Thymus (tissue), 11 donors: ENCODE data around the gene ATP23. TPM values are rescaled to one million over a fixed set of nuclear protein-coding genes. Genes with fewer than 3 reads are reported as not detected.
A peak's percentile ranks its signal among the peaks of the same experiment; 100 is the strongest.

Experiments
- DNase-seq, 9 donors: peaks; one replicate each; pipeline ENCODE4 v3.0.0-alpha.2; 2013; ENCODE audit warnings: low spot score in 9 of 9, low read depth in 6 of 9, missing footprints in 1 of 9
- H3K27ac ChIP-seq, 2 donors: one replicate each; pipeline ENCODE4 v1.5.1; 2013; ENCODE audit warnings: control low read depth in 1 of 2, low read depth in 1 of 2, low read length in 1 of 2, mild to moderate bottlenecking in 1 of 2, moderate library complexity in 1 of 2
- H3K27me3 ChIP-seq, 2 donors: one replicate each; pipeline ENCODE4 v1.5.1; 2013; ENCODE audit warnings: low read length in 1 of 2; ENCODE audit not compliant: control insufficient read depth in 2 of 2, insufficient read depth in 1 of 2
- H3K36me3 ChIP-seq, 2 donors: one replicate each; pipeline ENCODE4 v1.5.1; 2013; ENCODE audit warnings: low read length in 1 of 2, mild to moderate bottlenecking in 1 of 2, moderate library complexity in 1 of 2; ENCODE audit not compliant: control insufficient read depth in 2 of 2, insufficient read depth in 2 of 2
- H3K4me1 ChIP-seq, 2 donors: one replicate each; pipeline ENCODE4 v1.5.1; 2013; ENCODE audit warnings: low read length in 2 of 2; ENCODE audit not compliant: control insufficient read depth in 2 of 2, insufficient read depth in 2 of 2
- H3K4me3 ChIP-seq, 2 donors: one replicate each; pipeline ENCODE4 v1.5.1; 2013; ENCODE audit warnings: low read length in 2 of 2, control low read depth in 1 of 2, mild to moderate bottlenecking in 1 of 2
- H3K9me3 ChIP-seq, 2 donors: one replicate each; pipeline ENCODE4 v1.5.1; 2013; ENCODE audit warnings: low read length in 1 of 2, mild to moderate bottlenecking in 1 of 2; ENCODE audit not compliant: control insufficient read depth in 2 of 2, insufficient read depth in 1 of 2
- WGBS: extraction: QIAGEN DNeasy Blood & Tissue Kit; methylation state at CpG from one replicate; pipeline ENCODE4 v1.1.7; 2013; 5-methylcytosine and 5-hydroxymethylcytosine counted together
- polyA plus RNA-seq: library from polyadenylated mRNA; stranded (reverse); fragments of 200-250 nt; gene quantifications from one replicate; pipeline ENCODE4 v1.2.3, GENCODE V29; 2013
- total RNA-seq: library from RNA; stranded (reverse); fragments of 120-200 nt; gene quantifications from one replicate; pipeline ENCODE4 v1.2.4, GENCODE V29; 2013
- donor health status: healthy.

Gene ATP23
- total and polyA plus RNA-seq, 2 donors, result 15.6 to 36.0 TPM

- peaks cover 18 to 23% of the 10 kb centered on the region in 2 donors for H3K4me1 ChIP-seq
- no peaks in the 10 kb centered on the region for H3K27me3 ChIP-seq
- no peak overlapping the region for H3K4me3 ChIP-seq
- H3K36me3 ChIP-seq, result peaks cover 6 to 7% of the 10 kb centered on the region in 2 donors
- no peaks in the 10 kb centered on the region for H3K9me3 ChIP-seq
- 98% methylated on average over 4 of the region's 4 CpGs for WGBS
- no peak for DNase-seq
- no peak overlapping the region for H3K27ac ChIP-seq
Measured at GRCh38 chr12:57944313-57945023, 3.1 kb downstream of the ATP23 start.

- no peaks in the 10 kb centered on the region for H3K9me3 ChIP-seq
- no peak overlapping the region for H3K27ac ChIP-seq
- no peaks in the 10 kb centered on the region for H3K4me1 ChIP-seq
- H3K36me3 ChIP-seq, result peaks cover 20 to 52% of the 10 kb centered on the region in 2 donors
- H3K4me3 ChIP-seq, result no peak overlapping the region
- no peaks in the 10 kb centered on the region for H3K27me3 ChIP-seq
- WGBS, result 99% methylated on average over 2 of the region's 2 CpGs
- DNase-seq, result no peak
Measured at GRCh38 chr12:57952766-57953165, 11.4 kb downstream of the ATP23 start.

GRCh38 chr12:57954768-57955167, 13.4 kb downstream of the ATP23 start:
- Histone ChIP-seq H3K4me1 (no peaks in the 10 kb centered on the region), H3K9me3 (peaks cover 3 to 4% of the 10 kb centered on the region in 2 donors), H3K27me3 (no peaks in the 10 kb centered on the region), H3K4me3 (no peak overlapping the region), H3K27ac (no peak overlapping the region), H3K36me3 (peaks cover 29 to 56% of the 10 kb centered on the region in 2 donors)
- DNase-seq, result no peak
- 100% methylated on average over 1 of the region's 1 CpG for WGBS

- H3K27me3 ChIP-seq, result no peaks in the 10 kb centered on the region
Measured at GRCh38 chr12:57958061-57958657, 16.8 kb downstream of the ATP23 start.

GRCh38 chr12:57964421-57964820, 23.1 kb downstream of the ATP23 start:
- peaks cover 0 to 3% of the 10 kb centered on the region in 2 donors for H3K9me3 ChIP-seq
- H3K4me1 ChIP-seq, result no peaks in the 10 kb centered on the region
- DNase-seq, result no peak
- H3K4me3 ChIP-seq, result no peak overlapping the region
- no peaks in the 10 kb centered on the region for H3K27me3 ChIP-seq
- 88% methylated on average over 1 of the region's 1 CpG for WGBS
- no peaks in the 10 kb centered on the region for H3K36me3 ChIP-seq
- no peak overlapping the region for H3K27ac ChIP-seq

More at GRCh38 chr12:57958061-57958657, 16.8 kb downstream of the ATP23 start:
- no peak overlapping the region for H3K27ac ChIP-seq
- WGBS, result over 99% methylated on average over 6 of the region's 6 CpGs
- no peaks in the 10 kb centered on the region for H3K4me1 ChIP-seq
- peaks cover 3 to 4% of the 10 kb centered on the region in 2 donors for H3K9me3 ChIP-seq
- DNase-seq, result no peak
- H3K36me3 ChIP-seq, result peaks cover 23 to 34% of the 10 kb centered on the region in 2 donors
- H3K4me3 ChIP-seq, result no peak overlapping the region

DNA sequence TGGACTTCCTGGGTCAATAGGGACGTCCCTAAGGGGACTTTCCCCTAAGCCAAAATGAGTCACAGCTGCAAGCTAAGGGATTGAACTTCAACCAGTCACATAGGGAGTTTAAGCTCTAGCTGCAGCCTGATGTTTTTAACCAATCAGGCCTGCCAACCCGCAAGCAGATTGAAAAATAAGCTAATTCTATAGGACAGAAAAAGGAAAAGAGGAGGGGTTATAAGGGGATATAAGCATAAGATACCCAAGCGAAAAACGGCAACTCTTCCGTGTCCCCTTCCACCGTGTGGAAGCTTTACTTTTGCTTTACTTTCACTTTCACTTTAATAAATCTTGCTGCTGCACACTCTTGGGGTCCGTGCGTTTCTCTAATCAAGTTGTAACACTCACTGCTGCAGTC, 24.4 kb downstream of the ATP23 start:
- Histone ChIP-seq H3K36me3 (no peaks in the 10 kb centered on the region), H3K4me3 (no peak overlapping the region), H3K27me3 (no peaks in the 10 kb centered on the region), H3K9me3 (peaks cover 0 to 3% of the 10 kb centered on the region in 2 donors), H3K27ac (no peak overlapping the region), H3K4me1 (no peaks in the 10 kb centered on the region)
- 97% methylated on average over 8 of the region's 8 CpGs for WGBS
- DNase-seq, result no peak

- H3K27ac ChIP-seq, result no peak overlapping the region
- no peak for DNase-seq
- no peaks in the 10 kb centered on the region for H3K4me1 ChIP-seq
- peaks cover 0 to 3% of the 10 kb centered on the region in 2 donors for H3K9me3 ChIP-seq
- H3K36me3 ChIP-seq, result no peaks in the 10 kb centered on the region
- no peak overlapping the region for H3K4me3 ChIP-seq
- H3K27me3 ChIP-seq, result no peaks in the 10 kb centered on the region
Measured at GRCh38 chr12:57966536-57966935, 25.2 kb downstream of the ATP23 start.

- H3K4me1 ChIP-seq, result no peaks in the 10 kb centered on the region
- no peak overlapping the region for H3K27ac ChIP-seq
- peak in 4 of 9 donors; percentile 5 to 44 (median 14) for DNase-seq
- no peaks in the 10 kb centered on the region for H3K27me3 ChIP-seq
- no peaks in the 10 kb centered on the region for H3K9me3 ChIP-seq
- H3K4me3 ChIP-seq, result no peak overlapping the region
- 58% methylated on average over 6 of the region's 6 CpGs for WGBS
- no peaks in the 10 kb centered on the region for H3K36me3 ChIP-seq
Measured at GRCh38 chr12:57983146-57983857, 41.9 kb downstream of the ATP23 start.

- DNase-seq, result no peak
- H3K27me3 ChIP-seq, result no peaks in the 10 kb centered on the region
- no peaks in the 10 kb centered on the region for H3K36me3 ChIP-seq
- no peak overlapping the region for H3K27ac ChIP-seq
- H3K9me3 ChIP-seq, result no peaks in the 10 kb centered on the region
- no peaks in the 10 kb centered on the region for H3K4me1 ChIP-seq
- no peak overlapping the region for H3K4me3 ChIP-seq
- WGBS, result 96% methylated on average over 6 of the region's 6 CpGs
Measured at GRCh38 chr12:57983858-57984505, 42.6 kb downstream of the ATP23 start.
